ENCODE data around the gene CDK5RAP2. TPM values are rescaled to one million over a fixed set of nuclear protein-coding genes. Genes with fewer than 3 reads are reported as not detected.

CDK5RAP2 gene
- total and polyA plus RNA-seq, 7 donors, result 10.6 to 57.8 (median 41.0) TPM

DNA sequence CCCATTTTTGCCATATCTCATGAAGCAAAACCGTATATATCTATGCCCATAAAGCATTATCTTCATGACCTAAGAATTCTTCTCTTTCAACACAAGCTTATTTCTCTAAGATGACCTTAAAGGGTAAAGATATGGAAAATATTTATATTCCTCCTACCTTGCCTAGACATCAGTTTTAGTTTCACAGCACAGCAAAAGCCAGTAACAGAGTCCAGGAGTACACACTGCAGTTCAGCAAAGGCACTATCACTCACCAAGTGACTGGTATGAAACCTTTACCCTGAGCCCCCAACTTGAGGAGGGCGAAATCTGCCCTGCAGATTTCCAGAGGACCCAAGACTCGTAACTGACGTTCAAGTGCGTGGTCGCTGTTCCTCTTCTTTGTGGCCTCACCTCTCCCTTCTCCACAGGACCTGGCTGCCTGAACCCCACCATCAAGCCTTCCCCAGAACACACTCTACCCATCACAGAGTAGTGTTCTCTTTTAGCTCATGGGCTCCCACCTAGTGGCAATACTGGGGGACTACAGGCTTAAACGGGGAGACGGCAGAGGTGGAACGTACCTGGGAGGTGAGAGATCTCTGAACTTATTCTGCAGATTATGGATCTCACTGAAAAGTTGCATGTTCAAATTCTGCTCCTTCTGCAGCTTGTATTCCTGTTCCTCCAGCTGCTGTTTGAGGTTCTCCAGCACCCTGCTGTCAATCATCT lies 141.0 kb downstream of the CDK5RAP2 start:
- intact Hi-C loops (cut with DNase I), result no loop called here
- Histone ChIP-seq H3K36me3 (peaks cover 0 to 57% (median 7%) of the 10 kb centered on the region in 4 donors), H3K4me3 (no peak overlapping the region), H3K27ac (no peak overlapping the region), H3K4me1 (peaks cover 0 to 33% (median 12%) of the 10 kb centered on the region in 4 donors), H3K9me3 (no peaks in the 10 kb centered on the region), H3K27me3 (no peaks in the 10 kb centered on the region)
- DNase-seq, result no peak
- WGBS, 2 donors, result 88 to 89% methylated on average over 9 of the region's 9 CpGs
- TF ChIP-seq POLR2AphosphoS5 (IDR thresholded peaks at IDR 0.05) (no peak), EP300 (IDR thresholded peaks at IDR 0.05) (no peak), POLR2A (IDR thresholded peaks at IDR 0.05) (no peak)
- TF ChIP-seq, protein P1, sequence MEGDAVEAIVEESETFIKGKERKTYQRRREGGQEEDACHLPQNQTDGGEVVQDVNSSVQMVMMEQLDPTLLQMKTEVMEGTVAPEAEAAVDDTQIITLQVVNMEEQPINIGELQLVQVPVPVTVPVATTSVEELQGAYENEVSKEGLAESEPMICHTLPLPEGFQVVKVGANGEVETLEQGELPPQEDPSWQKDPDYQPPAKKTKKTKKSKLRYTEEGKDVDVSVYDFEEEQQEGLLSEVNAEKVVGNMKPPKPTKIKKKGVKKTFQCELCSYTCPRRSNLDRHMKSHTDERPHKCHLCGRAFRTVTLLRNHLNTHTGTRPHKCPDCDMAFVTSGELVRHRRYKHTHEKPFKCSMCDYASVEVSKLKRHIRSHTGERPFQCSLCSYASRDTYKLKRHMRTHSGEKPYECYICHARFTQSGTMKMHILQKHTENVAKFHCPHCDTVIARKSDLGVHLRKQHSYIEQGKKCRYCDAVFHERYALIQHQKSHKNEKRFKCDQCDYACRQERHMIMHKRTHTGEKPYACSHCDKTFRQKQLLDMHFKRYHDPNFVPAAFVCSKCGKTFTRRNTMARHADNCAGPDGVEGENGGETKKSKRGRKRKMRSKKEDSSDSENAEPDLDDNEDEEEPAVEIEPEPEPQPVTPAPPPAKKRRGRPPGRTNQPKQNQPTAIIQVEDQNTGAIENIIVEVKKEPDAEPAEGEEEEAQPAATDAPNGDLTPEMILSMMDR (IDR thresholded peaks at IDR 0.05), result peak in 1 of 4 experiments; percentile 14

DNA sequence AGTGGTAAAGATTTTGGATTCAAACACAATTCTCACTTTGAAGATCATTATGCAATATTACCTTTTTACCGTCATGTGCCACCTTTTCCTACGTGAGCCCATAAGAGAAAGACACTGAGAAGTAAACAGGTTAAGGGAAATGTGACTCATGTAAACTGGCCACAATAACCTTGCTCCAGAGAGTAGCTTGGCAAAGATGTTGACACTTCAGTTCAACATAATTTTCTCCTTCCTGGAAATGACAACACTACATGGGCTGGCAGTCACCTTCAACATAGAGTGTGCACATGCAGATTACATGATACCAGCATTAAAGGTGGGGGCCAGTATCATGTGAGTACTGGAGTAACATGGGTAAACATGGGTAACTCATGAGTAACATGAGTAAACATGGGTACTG lies 141.9 kb downstream of the CDK5RAP2 start:
- WGBS, 2 donors, result 79 to 86% methylated on average over 2 of the region's 2 CpGs
- Histone ChIP-seq H3K4me3 (no peak overlapping the region), H3K27me3 (no peaks in the 10 kb centered on the region), H3K4me1 (peaks cover 0 to 33% (median 12%) of the 10 kb centered on the region in 4 donors), H3K9me3 (no peaks in the 10 kb centered on the region), H3K36me3 (peaks cover 0 to 55% (median 7%) of the 10 kb centered on the region in 4 donors), H3K27ac (no peak overlapping the region)
- intact Hi-C loops (cut with DNase I), result no loop called here
- TF ChIP-seq POLR2A (IDR thresholded peaks at IDR 0.05) (no peak), POLR2AphosphoS5 (IDR thresholded peaks at IDR 0.05) (no peak), EP300 (IDR thresholded peaks at IDR 0.05) (no peak)
- TF ChIP-seq, protein P1 (IDR thresholded peaks at IDR 0.05), result no peak
- no peak for DNase-seq

DNA sequence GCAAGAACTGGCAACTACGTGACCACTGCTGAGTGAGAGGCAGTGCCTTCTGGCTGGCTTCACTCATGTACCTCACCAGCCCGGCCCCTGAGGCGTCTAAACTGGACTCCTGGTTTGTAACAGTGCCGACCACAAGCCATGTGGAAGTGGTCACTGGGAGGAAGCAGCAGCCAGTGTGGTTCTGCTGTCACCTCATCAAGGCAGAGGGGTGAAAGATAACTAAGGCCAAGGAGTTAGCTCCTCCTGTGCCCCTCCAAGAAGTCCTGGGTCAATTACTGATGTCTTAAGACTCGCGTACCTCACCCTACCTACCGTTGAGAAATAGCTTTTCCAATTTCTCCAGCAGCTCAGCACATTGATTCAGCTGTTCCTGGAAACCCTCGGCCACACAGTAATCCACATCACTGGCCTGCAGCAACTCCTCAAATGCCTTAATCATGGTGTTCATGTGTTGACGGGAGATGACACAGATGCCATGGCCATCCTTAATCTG lies 142.9 kb downstream of the CDK5RAP2 start:
- Histone ChIP-seq H3K27me3 (no peaks in the 10 kb centered on the region), H3K9me3 (no peaks in the 10 kb centered on the region), H3K36me3 (peaks cover 0 to 52% (median 7%) of the 10 kb centered on the region in 4 donors), H3K4me1 (peaks cover 0 to 25% (median 10%) of the 10 kb centered on the region in 4 donors), H3K4me3 (no peak overlapping the region), H3K27ac (no peak overlapping the region)
- WGBS, 2 donors, result 84 to 90% methylated on average over 9 of the region's 9 CpGs
- peak; percentile 66 for DNase-seq
- intact Hi-C loops (cut with DNase I), result no loop called here
- TF ChIP-seq EP300 (IDR thresholded peaks at IDR 0.05) (no peak), POLR2AphosphoS5 (IDR thresholded peaks at IDR 0.05) (no peak), POLR2A (IDR thresholded peaks at IDR 0.05) (no peak)
- TF ChIP-seq, protein P1 (IDR thresholded peaks at IDR 0.05), result no peak

- intact Hi-C loops (cut with DNase I), result no loop called here
- no peaks in the 10 kb centered on the region for H3K9me3 ChIP-seq
- H3K27me3 ChIP-seq, result no peaks in the 10 kb centered on the region
- H3K4me3 ChIP-seq, result no peak overlapping the region
- 85 to 94% methylated on average over 3 of the region's 3 CpGs for WGBS, 2 donors
- no peak overlapping the region for H3K27ac ChIP-seq
- peaks cover 0 to 20% (median 8%) of the 10 kb centered on the region in 4 donors for H3K4me1 ChIP-seq
- H3K36me3 ChIP-seq, result peaks cover 0 to 52% (median 7%) of the 10 kb centered on the region in 4 donors
- DNase-seq, result no peak
- TF ChIP-seq POLR2A (IDR thresholded peaks at IDR 0.05) (no peak), EP300 (IDR thresholded peaks at IDR 0.05) (no peak), POLR2AphosphoS5 (IDR thresholded peaks at IDR 0.05) (no peak)
- TF ChIP-seq, protein P1 (IDR thresholded peaks at IDR 0.05), result no peak
Observed at GRCh38 chr9:120436446-120436845, 143.5 kb downstream of the CDK5RAP2 start.

All from sigmoid colon (tissue), 7 donors.